GM18858 (cell line): Measurements from ENCODE around the gene TBC1D22B.
A peak's percentile ranks its signal among the peaks of the same experiment; 100 is the strongest.

Source experiments
- ATAC-seq: cut with Tn5 transposase; IDR thresholded peaks from one replicate; pipeline ENCODE4 v1.9.1; 2021; ENCODE audit not compliant: unreplicated experiment

Gene TBC1D22B

GRCh38 chr6:37239526-37239925 is 18.0 kb upstream of the TBC1D22B start:
- no peak for ATAC-seq

GRCh38 chr6:37239950-37240713 is 17.4 kb upstream of the TBC1D22B start:
- peak; percentile 39 for ATAC-seq

GRCh38 chr6:37241131-37241530 is 16.4 kb upstream of the TBC1D22B start:
- ATAC-seq: no peak

- no peak for ATAC-seq
Observed at GRCh38 chr6:37241775-37242428, 15.7 kb upstream of the TBC1D22B start.

- ATAC-seq: no peak
Observed at GRCh38 chr6:37242429-37243052, 15.0 kb upstream of the TBC1D22B start.

- ATAC-seq: no peak
Observed at GRCh38 chr6:37243131-37243815, 14.3 kb upstream of the TBC1D22B start.

DNA sequence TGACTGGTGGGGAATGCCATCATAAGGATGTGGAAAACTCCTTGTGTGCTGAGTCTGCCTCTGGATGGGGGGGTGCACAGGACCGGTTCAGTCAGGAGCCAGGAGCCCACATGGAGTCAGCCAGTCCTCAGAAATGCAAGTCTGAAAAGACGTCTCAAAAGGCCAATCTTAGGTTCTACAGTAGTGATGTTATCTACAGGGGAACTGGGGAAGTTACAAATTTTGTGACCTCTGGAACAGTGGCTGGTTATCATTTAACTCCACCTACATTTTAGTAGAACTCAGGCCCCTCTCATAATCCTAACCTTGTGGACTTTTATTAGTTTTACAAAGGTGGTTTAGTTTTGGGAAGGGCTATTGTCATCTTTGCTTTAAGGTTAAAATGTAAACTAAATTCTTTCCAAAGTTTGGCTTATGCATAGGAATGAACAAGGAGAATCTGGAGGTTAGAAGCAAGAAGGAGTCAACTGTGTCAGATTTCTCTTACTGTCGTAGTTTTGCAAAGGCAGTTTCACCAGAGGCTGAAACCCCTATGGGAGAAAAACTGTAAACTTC is 13.7 kb upstream of the TBC1D22B start:
- no peak for ATAC-seq

DNA sequence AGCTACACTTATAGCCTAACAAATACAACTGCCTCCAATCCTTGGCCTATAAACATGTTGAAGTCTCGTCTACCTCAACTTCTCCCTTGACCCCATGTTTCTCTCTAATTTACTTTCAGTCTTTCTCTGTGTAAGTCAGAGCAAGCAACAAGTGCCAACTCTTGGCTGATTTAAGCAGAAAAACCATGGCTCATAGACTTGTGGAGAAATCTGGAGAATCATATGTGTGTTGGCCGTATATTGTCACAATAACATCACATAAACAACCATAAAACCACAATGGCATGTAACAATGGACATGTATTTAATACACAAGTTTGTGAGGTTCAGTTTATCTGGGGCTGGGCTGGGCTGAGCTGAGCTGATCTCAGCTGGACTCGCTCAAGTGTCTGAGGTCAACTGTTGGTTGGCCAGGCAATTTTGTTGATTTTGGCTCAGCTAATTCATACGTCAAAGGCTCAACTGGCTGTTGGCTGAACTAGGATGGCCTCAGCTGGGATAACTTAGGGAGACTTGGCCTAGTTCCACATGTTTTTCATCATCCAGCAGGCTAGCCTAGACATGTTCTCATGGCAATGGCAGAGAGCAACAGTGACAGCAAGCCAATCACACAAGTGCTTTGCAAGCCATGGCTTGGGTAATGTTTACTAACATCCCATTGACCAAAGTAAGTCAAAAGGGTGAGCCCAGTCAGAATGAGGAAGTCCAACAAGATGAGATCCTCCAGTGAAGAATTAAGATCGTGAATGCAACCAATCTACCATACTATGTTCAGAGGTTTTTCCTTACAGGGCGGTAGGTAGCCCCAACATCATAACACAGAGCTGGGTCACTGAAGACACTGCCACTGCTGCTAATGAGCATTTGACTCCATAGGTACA is 12.9 kb upstream of the TBC1D22B start:
- no peak for ATAC-seq

GRCh38 chr6:37251211-37251780 is 6.3 kb upstream of the TBC1D22B start:
- ATAC-seq: no peak

DNA sequence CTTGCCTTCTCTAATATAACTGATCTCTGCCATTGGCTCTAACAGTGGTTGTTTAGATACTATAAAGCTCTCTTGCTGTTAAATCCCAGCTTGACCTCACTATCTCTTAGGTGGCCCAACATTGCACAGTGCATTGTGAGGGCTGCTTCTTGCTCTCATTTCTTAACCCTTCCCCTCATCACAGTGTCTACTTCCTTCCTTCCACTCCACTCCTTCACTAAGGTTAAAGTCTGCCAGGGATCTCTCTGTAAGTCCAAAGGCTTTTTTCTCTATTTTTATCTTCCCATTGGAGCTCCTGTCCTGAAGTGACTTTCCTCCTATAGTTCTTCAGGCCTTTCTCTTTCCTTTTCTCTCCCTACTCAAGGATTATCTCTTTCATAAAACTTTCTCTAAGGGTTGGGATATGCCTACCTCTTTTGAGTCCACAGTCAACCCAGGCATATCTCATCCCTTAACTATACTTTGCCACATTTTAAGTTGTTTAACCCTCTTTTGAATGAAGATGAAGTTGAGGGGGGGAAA is 4.0 kb upstream of the TBC1D22B start:
- no peak for ATAC-seq

DNA sequence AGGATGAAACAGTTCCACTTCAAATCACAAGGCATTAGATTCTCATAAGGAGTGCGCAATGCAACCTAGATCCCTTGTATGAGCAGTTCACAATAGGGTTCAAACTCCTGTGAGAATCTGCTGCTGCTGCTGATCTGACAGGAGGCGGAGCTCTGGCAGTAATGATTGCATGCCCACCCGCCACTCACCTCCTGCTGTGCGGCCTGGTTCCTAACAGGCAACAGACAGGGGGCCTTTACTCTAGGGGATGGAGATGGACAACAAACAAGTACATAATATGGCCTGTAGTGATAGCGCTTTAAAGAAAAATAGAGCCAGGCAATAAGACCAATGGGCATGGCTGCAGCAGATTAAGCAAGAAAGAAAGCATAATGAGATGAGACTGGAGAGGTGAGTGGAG is 2.7 kb upstream of the TBC1D22B start:
- no peak for ATAC-seq

DNA sequence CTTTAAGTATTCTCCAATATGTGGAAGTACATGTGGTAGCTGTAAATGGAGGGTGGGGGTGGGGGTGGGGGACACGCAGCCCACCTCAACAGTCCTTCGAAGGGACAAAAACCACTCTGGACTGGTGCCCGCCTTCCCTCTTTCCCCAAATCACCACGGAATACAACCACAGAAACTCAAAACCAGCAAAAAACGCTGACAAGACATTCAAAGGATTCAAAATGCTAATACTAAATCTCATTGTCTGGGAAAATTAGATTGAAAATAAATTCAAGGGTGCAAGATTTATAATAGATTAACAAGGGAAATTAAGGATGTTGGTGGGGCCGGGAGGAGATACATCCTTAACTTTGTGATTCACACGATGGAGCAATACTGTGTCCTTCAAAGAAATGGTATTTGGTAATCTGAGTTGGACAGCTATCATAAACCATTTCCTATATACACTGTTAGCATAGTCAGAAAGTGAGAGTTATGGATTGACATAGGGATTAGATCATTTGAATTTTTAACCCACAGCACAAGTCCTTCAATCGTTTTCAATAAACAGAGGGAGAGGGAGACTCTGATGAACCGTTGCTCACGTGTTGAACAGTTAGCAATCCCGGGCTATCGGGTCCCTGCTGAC is 766 bp upstream of the TBC1D22B start:
- ATAC-seq: no peak

DNA sequence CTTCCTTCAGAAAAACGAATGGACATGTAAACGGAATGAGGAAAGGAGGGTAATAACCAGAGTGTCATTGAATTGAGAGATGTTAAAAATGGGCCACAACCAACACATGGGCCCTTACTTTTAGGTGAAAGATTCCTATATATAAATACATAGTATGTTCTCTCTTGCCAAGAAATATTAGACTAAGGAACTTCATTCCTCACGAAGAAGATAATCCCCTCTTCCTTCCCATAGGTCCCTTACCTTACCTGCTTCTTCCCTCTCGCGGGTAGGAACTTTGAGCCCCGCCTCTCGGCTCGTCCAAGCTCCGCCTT is 295 bp upstream of the TBC1D22B start:
- no peak for ATAC-seq

DNA sequence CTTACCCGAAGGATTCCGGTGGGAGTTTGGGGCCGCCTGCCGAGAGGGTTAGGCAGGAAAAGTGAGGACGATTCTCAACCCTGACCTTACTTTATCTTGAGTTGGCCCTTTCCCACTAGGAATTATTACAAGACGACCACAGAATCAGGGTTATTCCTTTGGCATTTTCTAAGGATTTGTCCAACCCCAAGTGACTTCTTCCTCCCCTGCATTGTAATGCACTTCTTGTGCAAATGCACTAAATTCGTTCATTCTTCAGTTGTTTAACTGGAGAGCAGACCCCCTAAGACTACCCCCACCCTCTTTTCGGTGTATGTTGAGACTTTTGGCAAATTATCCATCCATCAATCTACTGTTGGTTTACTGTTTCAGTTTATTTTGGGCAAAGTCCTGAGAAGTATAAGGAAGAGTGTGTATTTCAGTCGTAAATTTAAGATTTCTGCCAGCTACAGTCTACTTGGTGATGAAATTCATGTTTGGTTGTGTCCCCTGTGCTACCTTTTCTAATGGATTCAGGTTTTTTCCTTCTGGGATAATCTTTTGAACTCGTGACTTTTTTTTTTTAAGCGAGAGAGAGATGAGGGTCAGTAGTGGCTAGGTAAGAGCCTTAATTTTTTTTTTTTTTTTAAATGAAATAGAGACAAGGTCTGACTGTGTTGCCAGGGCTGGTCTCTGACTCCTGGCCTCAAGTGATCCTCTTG is 983 bp downstream of the TBC1D22B start:
- no peak for ATAC-seq

DNA sequence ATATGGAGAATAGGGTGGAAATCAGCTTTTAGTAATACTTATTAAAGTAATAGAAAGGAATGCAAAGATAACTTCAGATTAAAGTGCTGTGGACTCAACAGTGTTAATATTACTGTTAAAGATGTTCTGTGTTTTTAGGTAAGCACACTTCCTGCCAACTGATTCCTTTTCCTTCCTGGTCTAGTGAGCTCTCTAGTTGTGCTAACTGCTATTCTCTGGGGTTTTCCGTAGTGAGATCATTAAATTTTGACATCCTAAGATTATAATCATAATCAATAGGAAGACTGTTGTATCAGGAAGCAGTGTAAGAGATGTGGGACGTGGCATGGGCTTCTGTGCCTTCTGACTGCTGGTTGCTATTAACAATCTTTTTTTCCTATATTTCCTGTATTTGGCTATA is 1.6 kb downstream of the TBC1D22B start:
- ATAC-seq: no peak

GRCh38 chr6:37260040-37260439 is 2.5 kb downstream of the TBC1D22B start:
- ATAC-seq: no peak

DNA sequence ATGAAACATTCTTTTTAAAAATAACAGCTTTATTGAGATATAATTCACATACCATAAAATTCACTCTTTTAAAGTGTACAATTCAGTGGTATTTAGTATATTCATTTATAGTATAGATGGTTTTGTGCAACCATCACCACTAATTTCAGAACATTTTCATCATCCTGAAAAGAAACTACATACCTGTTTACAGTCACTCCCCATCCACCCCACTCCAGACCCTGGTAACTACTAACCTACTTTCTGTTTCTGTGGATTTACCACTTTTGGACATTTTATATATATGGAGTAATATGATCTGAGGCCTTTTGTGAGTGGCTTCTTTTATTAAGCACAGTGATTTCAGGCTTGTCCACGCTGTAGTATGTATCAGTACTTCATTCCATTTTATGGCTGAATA is 2.9 kb downstream of the TBC1D22B start:
- ATAC-seq: no peak

GRCh38 chr6:37261198-37261597 is 3.6 kb downstream of the TBC1D22B start:
- ATAC-seq: no peak

GRCh38 chr6:37262446-37263026 is 5.0 kb downstream of the TBC1D22B start:
- no peak for ATAC-seq
